GM18907 (cell line): ENCODE measurements around the gene TMEM30B.

Source experiments
- ATAC-seq: cut with Tn5 transposase; IDR thresholded peaks from one replicate; pipeline ENCODE4 v1.9.1; 2021; ENCODE audit warnings: mild to moderate bottlenecking, moderate library complexity; ENCODE audit not compliant: unreplicated experiment

TMEM30B gene

GRCh38 chr14:61300209-61300608, 19.1 kb upstream of the TMEM30B start:
- no peak for ATAC-seq

GRCh38 chr14:61298824-61299223, 17.7 kb upstream of the TMEM30B start:
- ATAC-seq = no peak

GRCh38 chr14:61297581-61297980, 16.4 kb upstream of the TMEM30B start:
- no peak for ATAC-seq

DNA sequence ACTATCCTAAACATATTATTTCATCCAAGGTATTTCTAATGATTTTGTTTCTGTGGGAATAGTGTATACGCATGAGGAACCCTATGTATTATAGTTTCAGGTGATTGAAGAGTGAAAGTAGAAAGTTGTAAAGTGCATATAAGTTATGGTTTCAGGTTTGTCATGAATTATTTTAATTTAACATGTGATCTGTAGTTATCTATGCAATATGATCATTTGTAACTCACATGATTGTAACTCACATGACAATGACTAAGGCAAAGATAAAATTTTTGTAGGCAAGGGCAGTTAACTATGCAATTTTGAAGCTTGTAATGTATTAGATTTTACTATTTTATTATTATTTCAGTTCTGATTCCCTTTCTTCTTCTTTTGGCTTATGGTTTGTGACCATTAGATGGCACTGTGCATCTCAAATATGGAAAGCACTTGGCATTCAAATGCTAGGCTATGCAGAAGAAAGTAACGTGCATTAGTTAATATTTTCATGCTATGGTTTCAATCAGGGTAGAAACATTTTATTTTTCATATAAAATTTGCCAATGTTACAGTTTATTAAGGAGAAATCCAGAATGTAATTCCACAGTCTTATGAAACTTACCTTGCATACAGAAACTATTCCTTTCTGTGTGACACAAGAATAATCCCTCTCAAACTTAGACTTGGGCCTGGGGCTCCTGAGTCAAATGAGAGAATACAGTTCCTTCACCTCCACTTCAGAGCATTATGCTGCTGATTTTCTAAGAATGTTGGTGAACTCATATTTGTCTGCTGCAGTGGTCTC, 15.8 kb upstream of the TMEM30B start:
- ATAC-seq = no peak

DNA sequence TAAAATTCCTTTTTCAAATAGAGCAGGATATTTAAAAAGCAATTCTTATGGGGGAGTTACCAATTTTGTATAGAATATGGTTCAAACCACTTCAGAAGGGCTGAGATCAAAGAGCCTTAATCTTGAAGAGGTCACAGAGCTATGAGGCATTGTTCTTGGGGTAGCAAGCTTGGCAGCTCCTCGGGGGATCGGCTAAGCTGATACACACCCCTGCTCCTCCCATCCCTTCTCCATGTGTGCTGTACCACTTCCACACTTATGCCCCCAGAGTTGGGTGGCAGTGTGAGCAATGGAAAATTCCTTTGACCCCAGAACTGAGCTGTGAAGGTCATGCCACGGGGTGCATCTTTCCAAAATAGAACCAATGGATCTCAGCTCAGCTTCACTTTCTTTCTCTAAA, 15.0 kb upstream of the TMEM30B start:
- no peak for ATAC-seq

GRCh38 chr14:61290701-61291100, 9.6 kb upstream of the TMEM30B start:
- no peak for ATAC-seq

DNA sequence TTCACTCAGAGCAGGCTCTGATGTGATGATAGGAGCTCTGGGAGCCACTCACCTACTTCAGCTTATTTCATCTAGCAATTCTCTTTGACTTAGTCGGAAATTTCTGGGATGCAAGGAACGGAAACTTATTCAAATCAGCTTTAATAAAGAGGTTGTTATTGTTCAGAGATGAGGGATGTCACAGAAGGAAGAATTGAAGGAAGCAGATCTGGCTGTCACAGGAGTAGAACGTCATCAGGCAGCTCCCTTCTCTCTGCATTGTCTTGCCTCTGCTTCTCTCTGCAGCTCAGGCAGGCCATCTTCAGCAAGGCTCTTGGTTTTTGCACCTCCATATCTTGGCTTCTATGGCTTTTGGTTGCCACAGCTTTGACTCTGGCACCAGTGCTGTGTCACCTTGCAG, 7.6 kb upstream of the TMEM30B start:
- ATAC-seq = no peak

DNA sequence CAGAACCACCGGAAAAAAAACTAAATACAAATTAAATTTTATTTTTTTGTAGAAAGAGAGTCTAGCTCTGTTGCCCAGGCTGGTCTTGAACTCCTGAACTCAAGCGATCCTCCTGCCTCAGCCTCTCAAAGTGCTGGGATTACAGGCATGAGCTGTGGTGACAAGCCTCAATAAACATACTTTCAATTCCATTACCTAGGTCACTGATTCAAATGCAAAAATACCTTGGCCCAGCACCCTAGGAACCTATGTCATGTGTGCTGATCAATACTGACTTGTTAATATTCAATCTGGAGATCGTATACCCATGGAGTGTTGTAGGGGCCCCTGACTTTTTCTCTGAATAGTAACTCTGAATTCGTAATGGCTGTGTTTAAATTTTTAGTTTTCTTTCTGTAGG, 7.1 kb upstream of the TMEM30B start:
- no peak for ATAC-seq

GRCh38 chr14:61287196-61287595, 6.1 kb upstream of the TMEM30B start:
- no peak for ATAC-seq

DNA sequence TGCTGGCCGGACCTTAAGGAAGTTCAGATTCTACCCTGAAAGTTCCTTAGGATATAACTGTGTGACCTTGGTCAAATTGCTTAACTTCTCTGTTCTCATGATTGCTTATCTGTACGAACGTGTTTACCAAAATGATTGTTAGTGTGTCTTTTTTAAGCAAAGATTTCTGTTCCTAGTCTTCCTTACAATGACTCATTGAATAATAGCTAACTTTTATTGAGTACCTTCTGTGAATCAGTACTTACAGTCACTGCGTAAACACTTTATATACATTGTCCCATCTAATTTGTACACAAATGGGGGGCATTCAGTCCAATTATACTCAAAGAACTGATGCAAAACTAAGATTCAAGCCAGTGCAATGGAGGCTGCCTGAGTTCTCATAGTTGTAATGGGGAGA, 4.2 kb upstream of the TMEM30B start:
- ATAC-seq = no peak

DNA sequence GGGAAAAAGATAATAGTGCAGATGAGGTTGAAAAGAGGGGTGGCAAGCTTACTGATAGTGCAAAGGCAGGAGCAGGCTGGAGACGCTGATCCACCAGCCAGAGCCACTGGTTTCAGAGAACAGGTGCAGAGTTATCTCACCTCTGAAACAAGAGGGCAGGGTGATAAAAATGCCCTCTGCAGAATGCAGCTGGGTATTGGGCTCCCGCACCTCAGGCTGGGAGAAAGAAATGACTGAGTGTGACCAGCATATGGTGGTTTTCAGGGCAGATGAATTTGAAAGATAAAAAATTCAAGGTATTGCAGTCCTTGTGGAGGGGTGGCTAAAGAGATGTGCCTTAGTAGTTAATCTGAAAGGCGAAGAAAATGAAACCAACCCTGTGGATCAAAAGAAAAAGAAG, 2.9 kb upstream of the TMEM30B start:
- no peak for ATAC-seq

DNA sequence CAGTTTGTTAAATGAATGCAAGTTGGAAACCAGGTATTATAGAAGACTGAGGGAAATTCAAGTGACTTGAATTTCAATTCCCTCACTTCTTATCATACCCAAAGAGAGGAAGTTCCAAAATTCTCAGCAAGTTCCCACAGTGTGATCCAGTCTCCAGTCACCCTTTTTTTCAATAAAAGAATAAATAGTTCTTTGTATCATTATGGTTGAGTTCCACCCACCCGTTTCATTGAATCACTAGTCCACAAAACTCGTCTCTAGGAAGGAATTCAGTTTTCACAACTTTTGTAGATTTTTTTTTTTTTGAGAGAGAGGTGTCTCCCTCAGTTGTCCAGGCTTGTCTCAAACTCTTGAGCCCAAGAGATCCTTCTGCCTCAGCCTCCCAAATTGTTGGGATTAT, 1.6 kb upstream of the TMEM30B start:
- ATAC-seq = no peak

DNA sequence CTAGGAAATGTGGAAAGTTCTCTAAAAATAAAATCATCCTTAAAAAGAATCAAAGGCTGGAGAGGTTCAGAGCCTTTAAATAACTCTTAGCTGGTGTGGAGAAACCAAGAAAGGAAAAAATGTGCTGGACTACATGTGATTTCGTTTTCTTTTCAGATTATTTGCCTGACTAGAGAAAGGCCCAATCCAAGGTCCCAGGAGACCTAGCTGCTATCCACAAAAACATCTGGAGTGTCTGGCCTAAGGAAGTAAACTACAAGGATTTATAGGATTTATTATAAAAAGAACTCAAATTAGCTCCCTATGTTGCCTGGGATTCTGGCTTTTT, 774 bp upstream of the TMEM30B start:
- ATAC-seq = no peak

- no peak for ATAC-seq
Observed at GRCh38 chr14:61280526-61281185, 482 bp downstream of the TMEM30B start.

DNA sequence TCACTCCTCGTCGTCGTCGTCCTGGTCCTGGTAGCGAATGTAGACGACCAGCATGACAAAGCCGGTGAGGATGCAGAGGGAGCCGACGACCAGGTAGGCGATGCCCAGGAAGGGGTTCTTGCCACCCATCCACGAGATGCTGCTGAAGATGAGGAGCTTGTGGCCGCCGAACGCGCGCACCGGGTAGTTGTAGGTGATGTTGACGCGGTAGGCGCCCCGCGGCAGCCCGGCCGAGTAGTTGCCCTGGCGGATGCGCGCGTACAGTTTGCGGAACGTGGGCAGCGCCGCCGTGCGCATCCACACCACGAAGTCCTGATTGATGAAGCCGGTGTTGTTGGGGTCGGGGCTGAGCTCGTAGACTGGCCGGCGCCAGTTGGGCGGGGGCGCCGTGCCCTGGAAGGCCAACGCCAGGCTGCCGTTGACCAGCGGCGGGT, 1.0 kb downstream of the TMEM30B start:
- ATAC-seq = no peak

GRCh38 chr14:61279082-61279481, 2.1 kb downstream of the TMEM30B start:
- no peak for ATAC-seq

DNA sequence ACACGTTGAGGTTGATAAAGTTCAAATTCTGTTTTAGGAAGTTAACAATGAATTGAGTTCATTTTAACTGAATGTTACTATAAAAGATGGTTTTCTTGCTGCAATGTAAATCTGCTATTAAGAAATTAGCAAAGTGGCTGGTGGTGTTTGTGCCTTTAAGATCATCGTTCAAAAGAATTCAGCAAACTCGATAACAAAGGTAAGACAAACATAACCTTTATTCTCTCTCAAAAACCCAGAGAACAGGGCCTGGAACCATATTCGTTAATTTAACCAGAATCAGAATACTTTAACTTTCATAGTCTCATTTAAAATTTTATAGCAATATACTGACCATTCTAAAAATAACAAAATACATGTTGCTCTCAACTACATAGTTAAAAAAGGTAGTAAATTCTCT, 3.4 kb downstream of the TMEM30B start:
- no peak for ATAC-seq

DNA sequence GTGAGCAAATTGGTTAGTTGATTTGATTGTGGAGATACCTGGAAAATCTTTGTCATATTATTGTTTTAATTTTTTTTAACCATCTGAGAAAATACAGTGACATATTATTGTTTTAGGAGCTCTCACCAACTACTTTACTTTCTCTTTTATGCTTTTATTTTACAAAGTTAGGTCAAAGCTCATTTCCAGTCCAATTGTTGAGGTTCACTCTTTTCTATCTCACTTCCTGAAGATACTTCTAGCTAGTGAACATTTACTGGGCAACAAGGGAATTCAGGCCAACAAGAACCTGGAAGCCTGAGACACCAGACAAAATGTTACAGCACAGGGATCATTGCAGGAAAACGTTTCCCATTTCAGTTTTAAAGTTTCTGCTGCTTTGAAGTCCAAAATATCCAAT, 3.9 kb downstream of the TMEM30B start:
- ATAC-seq = no peak

GRCh38 chr14:61271552-61271951, 9.6 kb downstream of the TMEM30B start:
- ATAC-seq = no peak

GRCh38 chr14:61270714-61271113, 10.4 kb downstream of the TMEM30B start:
- no peak for ATAC-seq

DNA sequence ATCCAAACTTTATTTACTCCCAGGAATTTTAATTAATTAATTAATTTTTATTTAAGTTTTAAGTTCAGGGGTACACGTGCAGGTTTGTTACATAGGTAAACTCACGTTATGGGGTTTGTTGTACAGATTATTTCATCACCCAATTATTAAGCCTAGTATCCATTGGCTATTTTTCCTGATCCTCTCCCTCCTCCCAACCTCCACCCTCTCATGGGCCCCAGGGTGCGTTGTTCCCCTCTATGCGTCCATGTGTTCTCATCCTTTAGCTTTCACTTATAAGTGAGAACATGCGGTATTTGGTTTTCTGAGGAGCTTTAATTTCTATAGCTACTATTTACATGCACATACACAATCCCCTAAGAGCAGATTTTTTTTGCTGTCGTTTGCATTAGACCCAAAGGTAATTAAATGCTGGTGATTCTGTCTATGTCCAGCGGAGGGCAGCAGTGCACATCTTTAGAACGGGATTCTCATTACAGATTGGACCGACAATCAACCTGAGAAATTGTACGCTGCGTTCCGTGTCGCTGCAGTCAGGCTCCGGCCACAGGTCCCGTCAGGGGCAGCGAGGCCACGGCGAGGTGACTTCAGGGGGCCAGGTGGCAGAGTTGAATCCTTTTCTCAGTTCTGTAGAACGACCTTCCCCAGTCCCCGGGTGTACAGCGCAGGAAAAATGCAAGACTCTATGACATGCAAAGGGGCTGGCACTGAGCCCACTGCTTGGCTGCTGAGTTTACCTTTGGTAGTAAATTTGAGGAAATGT, 11.6 kb downstream of the TMEM30B start:
- ATAC-seq = peak; percentile 94

DNA sequence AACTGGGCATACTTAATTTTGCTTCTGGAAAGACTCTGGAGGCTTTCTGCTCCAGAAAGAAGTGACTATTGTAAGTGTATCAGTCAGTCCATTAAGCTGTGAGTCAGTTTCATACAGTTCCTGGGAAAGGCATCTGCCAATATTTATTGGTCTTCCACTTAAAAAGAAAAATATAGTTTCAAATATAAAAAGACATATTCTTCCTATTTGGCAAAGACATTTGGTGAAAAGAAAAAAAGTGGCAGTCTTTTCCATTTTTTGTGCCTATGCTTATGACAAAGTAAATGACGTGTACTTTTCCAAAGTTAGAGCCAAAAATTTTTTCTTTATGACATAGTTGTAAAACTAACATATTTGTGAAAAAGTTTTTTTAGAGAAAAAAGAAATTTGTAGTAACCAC, 12.3 kb downstream of the TMEM30B start:
- no peak for ATAC-seq
